Skeletal muscle satellite cell (primary cell): Measurements from ENCODE around the gene DTWD1.
"Not testable (repeated sequence)": the region's sequence is repeated elsewhere in the genome, so short reads cannot be mapped to it uniquely, and the experiment has no call there.

Experiments used
- H3K27me3 ChIP-seq: 2 replicates; pipeline ENCODE4 v1.7.0; 2013; ENCODE audit warnings: low read length; ENCODE audit not compliant: control insufficient read depth, insufficient read depth
- H3K36me3 ChIP-seq: 2 replicates; pipeline ENCODE4 v1.7.0; 2013; ENCODE audit warnings: mild to moderate bottlenecking, control low read depth, low read length; ENCODE audit not compliant: insufficient read depth
- H3K4me1 ChIP-seq: 2 replicates; pipeline ENCODE4 v1.7.0; 2013; ENCODE audit warnings: low read length; ENCODE audit not compliant: control insufficient read depth, insufficient read depth
- H3K4me2 ChIP-seq: 2 replicates; pipeline ENCODE4 v1.7.0; 2013; ENCODE audit warnings: mild to moderate bottlenecking, low read length
- H3K4me3 ChIP-seq: 2 replicates; pipeline ENCODE4 v1.7.0; 2013; ENCODE audit warnings: low read length
- H3K9ac ChIP-seq: 2 replicates; pipeline ENCODE4 v1.7.0; 2013; ENCODE audit warnings: mild to moderate bottlenecking, low read depth, low read length, moderate library complexity
- H3K9me3 ChIP-seq: replicated peaks from 2 replicates; pipeline ENCODE4 v1.7.0; 2013; ENCODE audit warnings: mild to moderate bottlenecking, control low read depth, low read length

DTWD1 gene

GRCh38 chr15:49649987-49650386 lies 29.1 kb downstream of the DTWD1 start:
- H3K36me3 ChIP-seq, result no peaks in the 10 kb centered on the region
- H3K4me1 ChIP-seq, result peaks cover 11% of the 10 kb centered on the region
- no peak overlapping the region for H3K4me3 ChIP-seq
- no peak overlapping the region for H3K9ac ChIP-seq
- no peaks in the 10 kb centered on the region for H3K27me3 ChIP-seq
- peaks cover 6% of the 10 kb centered on the region for H3K9me3 ChIP-seq
- H3K4me2 ChIP-seq, result no peak overlapping the region

GRCh38 chr15:49650676-49651075 lies 29.8 kb downstream of the DTWD1 start:
- H3K4me3 ChIP-seq, result no peak overlapping the region
- H3K27me3 ChIP-seq, result no peaks in the 10 kb centered on the region
- H3K9ac ChIP-seq, result no peak overlapping the region
- H3K4me2 ChIP-seq, result no peak overlapping the region
- no peaks in the 10 kb centered on the region for H3K36me3 ChIP-seq
- H3K4me1 ChIP-seq, result peaks cover 7% of the 10 kb centered on the region
- peaks cover 6% of the 10 kb centered on the region for H3K9me3 ChIP-seq

- Histone ChIP-seq H3K36me3 (no peaks in the 10 kb centered on the region), H3K4me2 (no peak overlapping the region), H3K4me1 (peaks cover 4% of the 10 kb centered on the region), H3K27me3 (no peaks in the 10 kb centered on the region), H3K4me3 (no peak overlapping the region), H3K9ac (no peak overlapping the region), H3K9me3 (peaks cover 6% of the 10 kb centered on the region)
These were observed 32.1 kb downstream of the DTWD1 start for GRCh38 chr15:49652922-49653321.

- Histone ChIP-seq H3K4me1 (no peaks in the 10 kb centered on the region), H3K4me3 (no peak overlapping the region), H3K36me3 (no peaks in the 10 kb centered on the region)
These were observed 35.9 kb downstream of the DTWD1 start for GRCh38 chr15:49656734-49657133.

DNA sequence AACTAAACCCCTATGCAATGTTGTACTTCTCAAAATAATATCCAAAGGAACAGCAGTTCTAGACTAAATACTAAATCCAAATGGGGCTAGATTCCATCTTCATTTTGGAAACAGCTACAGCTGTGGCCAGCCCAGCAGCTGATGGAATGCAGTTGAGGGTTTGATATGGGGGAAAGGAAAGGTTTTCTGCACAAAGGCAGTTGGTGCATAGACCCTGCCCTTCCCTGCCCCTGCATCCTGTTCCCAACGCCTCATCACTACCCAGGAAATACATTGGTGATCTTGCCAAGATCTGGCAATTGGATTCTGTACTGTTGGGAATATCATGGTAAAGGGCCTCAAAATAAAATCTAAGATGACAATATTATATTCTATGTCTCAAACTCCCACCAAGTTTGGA lies 43.9 kb downstream of the DTWD1 start:
- H3K9me3 ChIP-seq, result no peaks in the 10 kb centered on the region
- H3K27me3 ChIP-seq, result no peaks in the 10 kb centered on the region
- no peak overlapping the region for H3K4me2 ChIP-seq
- H3K9ac ChIP-seq, result no peak overlapping the region
- H3K4me3 ChIP-seq, result no peak overlapping the region
- H3K36me3 ChIP-seq, result no peaks in the 10 kb centered on the region
- H3K4me1 ChIP-seq, result no peaks in the 10 kb centered on the region

More at GRCh38 chr15:49656734-49657133, 35.9 kb downstream of the DTWD1 start:
- H3K27me3 ChIP-seq, result no peaks in the 10 kb centered on the region
- no peak overlapping the region for H3K4me2 ChIP-seq
- no peak overlapping the region for H3K9ac ChIP-seq
- peaks cover 6% of the 10 kb centered on the region for H3K9me3 ChIP-seq

- not testable (repeated sequence) for H3K27me3 ChIP-seq
These were observed 45.6 kb downstream of the DTWD1 start for GRCh38 chr15:49666486-49666885.

GRCh38 chr15:49669288-49669687 lies 48.4 kb downstream of the DTWD1 start:
- Histone ChIP-seq H3K4me3 (no peak overlapping the region), H3K9me3 (no peaks in the 10 kb centered on the region), H3K4me1 (peaks cover 2% of the 10 kb centered on the region), H3K9ac (no peak overlapping the region), H3K36me3 (no peaks in the 10 kb centered on the region), H3K4me2 (no peak overlapping the region), H3K27me3 (no peaks in the 10 kb centered on the region)

More at GRCh38 chr15:49666486-49666885, 45.6 kb downstream of the DTWD1 start:
- H3K4me3 ChIP-seq, H3K9ac ChIP-seq, H3K9me3 ChIP-seq, H3K4me2 ChIP-seq, H3K36me3 ChIP-seq, H3K4me1 ChIP-seq: not testable (repeated sequence)

DNA sequence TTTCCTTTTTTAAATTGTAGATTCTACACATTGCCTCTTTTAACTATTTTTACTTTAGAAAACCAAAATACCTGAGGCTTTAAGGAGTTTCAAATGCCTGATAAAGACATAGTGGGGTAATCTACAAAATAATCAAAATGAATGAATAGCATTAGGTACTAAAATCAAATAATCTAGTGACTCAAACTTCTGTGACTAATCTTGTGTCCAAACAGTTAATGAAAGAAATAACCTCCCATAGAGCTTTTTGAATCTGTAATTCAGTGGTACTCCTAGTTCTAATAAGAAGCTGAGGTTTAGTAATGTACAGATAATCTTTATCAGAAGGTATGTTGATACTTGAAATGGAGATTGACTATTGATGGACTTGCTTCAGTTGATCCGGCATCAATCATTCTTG lies 53.0 kb downstream of the DTWD1 start:
- no peak overlapping the region for H3K4me3 ChIP-seq
- no peak overlapping the region for H3K9ac ChIP-seq
- no peak overlapping the region for H3K4me2 ChIP-seq
- no peaks in the 10 kb centered on the region for H3K27me3 ChIP-seq
- H3K4me1 ChIP-seq, result peaks cover 14% of the 10 kb centered on the region
- H3K36me3 ChIP-seq, result no peaks in the 10 kb centered on the region
- no peaks in the 10 kb centered on the region for H3K9me3 ChIP-seq

- Histone ChIP-seq H3K4me3 (no peak overlapping the region), H3K36me3 (no peaks in the 10 kb centered on the region), H3K9ac (no peak overlapping the region), H3K4me2 (peak overlapping the region; percentile 32), H3K9me3 (no peaks in the 10 kb centered on the region), H3K27me3 (no peaks in the 10 kb centered on the region), H3K4me1 (peaks cover 14% of the 10 kb centered on the region)
These were observed 53.5 kb downstream of the DTWD1 start for GRCh38 chr15:49674370-49674769.

DNA sequence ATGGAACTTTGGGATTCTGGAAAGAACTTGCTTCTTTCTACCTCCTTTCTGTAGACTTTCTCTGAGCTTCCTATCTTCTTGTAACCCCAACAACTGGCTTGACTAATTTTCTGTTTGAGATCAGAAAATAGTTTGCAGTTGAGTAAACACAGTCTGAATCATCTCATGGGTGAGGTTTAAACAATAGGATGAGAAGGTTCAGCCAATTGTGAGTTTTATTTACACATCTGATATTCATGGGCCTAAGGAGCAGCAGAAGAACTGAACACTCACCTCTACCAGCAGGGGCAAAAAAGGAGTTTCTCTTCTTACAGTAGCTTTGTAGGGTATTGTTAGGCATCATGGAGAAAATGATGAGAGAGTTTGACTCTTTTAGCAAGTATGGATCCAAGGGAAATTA lies 54.2 kb downstream of the DTWD1 start:
- Histone ChIP-seq H3K9me3 (no peaks in the 10 kb centered on the region), H3K4me1 (peaks cover 14% of the 10 kb centered on the region), H3K4me2 (peak overlapping the region; percentile 32), H3K27me3 (no peaks in the 10 kb centered on the region), H3K36me3 (no peaks in the 10 kb centered on the region), H3K4me3 (no peak overlapping the region), H3K9ac (no peak overlapping the region)

DNA sequence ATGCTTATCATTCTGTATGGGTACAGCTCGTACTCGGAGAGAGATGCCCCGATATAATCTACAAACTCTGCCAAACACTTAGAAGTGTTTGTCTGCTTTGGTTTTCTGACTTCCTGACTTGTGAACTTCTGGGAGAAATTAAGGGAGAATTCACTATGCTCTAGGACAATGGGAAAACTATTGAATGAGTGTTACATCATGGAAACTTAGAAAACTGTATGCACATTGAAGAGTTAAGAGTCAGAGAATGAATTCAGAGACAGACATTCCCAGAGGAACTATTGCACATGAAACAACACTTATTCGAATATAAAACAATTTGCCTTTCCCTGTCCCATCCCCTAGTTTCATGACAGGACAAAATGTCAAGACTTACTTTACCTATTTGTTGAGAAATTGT lies 57.8 kb downstream of the DTWD1 start:
- no peak overlapping the region for H3K4me2 ChIP-seq
- H3K4me3 ChIP-seq, result no peak overlapping the region
- H3K27me3 ChIP-seq, result no peaks in the 10 kb centered on the region
- peaks cover 14% of the 10 kb centered on the region for H3K4me1 ChIP-seq
- no peak overlapping the region for H3K9ac ChIP-seq
- H3K9me3 ChIP-seq, result no peaks in the 10 kb centered on the region
- H3K36me3 ChIP-seq, result no peaks in the 10 kb centered on the region

DNA sequence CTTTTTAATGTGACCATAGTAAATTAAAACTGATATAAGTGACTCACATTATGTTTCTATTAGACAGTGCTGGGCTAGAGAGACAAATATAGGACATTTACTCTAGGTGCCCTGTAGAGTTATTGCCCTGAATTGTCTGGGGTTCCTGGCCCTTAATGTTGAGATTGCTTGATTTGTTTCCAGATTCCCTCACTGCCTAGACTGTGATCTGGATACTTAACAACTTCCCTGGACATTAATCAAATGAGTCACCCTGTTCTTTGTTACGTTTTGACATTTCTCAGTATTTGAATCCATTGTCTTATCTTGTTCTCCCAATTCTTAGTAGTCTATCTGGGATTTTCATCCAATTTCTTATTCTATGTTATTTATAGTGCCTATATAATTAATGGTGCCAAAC lies 65.8 kb downstream of the DTWD1 start:
- no peak overlapping the region for H3K4me2 ChIP-seq

More for the DNA sequence above, 65.8 kb downstream of the DTWD1 start:
- no peak overlapping the region for H3K9ac ChIP-seq
- H3K27me3 ChIP-seq, result no peaks in the 10 kb centered on the region
- no peaks in the 10 kb centered on the region for H3K4me1 ChIP-seq
- H3K4me3 ChIP-seq, result no peak overlapping the region
- no peaks in the 10 kb centered on the region for H3K36me3 ChIP-seq
- no peaks in the 10 kb centered on the region for H3K9me3 ChIP-seq
